Measurements from ENCODE around the gene GAK.

The GAK gene

GRCh38 chr4:826508-827208, 105.5 kb downstream of the GAK start:
- no peak for DNase-seq

GRCh38 chr4:825971-826330, 106.2 kb downstream of the GAK start, which contains the start of gene CPLX1:
Gene CPLX1 (minus strand): TSS chr4:826129. CDS start chr4:824522, 1,607 bp downstream.
- DNase-seq, result peak in 1 of 2 experiments; percentile 72

GRCh38 chr4:825063-825970, 106.8 kb downstream of the GAK start:
- no peak for DNase-seq

- no peak for DNase-seq
Measured at GRCh38 chr4:824461-825062, 107.6 kb downstream of the GAK start.

GRCh38 chr4:823761-824460, 108.2 kb downstream of the GAK start:
- no peak for DNase-seq

GRCh38 chr4:823176-823760, 108.8 kb downstream of the GAK start:
- DNase-seq, result no peak

- DNase-seq, result no peak
Measured at GRCh38 chr4:822361-823175, 109.5 kb downstream of the GAK start.

- no peak for DNase-seq
Measured at GRCh38 chr4:821631-822030, 110.5 kb downstream of the GAK start.

- no peak for DNase-seq
Measured at GRCh38 chr4:821181-821591, 110.9 kb downstream of the GAK start.

GRCh38 chr4:820230-821172, 111.6 kb downstream of the GAK start:
- no peak for DNase-seq

GRCh38 chr4:819401-820229, 112.5 kb downstream of the GAK start:
- no peak for DNase-seq

GRCh38 chr4:818106-818921, 113.8 kb downstream of the GAK start:
- no peak for DNase-seq

GRCh38 chr4:815464-816146, 116.5 kb downstream of the GAK start:
- DNase-seq, result peak; percentile 62 to 83

GRCh38 chr4:814312-814850, 117.7 kb downstream of the GAK start:
- no peak for DNase-seq

- DNase-seq, result no peak
Measured at GRCh38 chr4:813900-814299, 118.2 kb downstream of the GAK start.

GRCh38 chr4:808860-809570, 123.1 kb downstream of the GAK start:
- DNase-seq, result no peak

- DNase-seq, result no peak
Measured at GRCh38 chr4:807792-808191, 124.3 kb downstream of the GAK start.
